HG02623 (cell line): ENCODE measurements around the gene MAGEA12.
A peak's percentile ranks its signal among the peaks of the same experiment; 100 is the strongest.
"Not testable (repeated sequence)": the region's sequence is repeated elsewhere in the genome, so short reads cannot be mapped to it uniquely, and the experiment has no call there.

Experiments
- ATAC-seq: cut with Tn5 transposase; IDR thresholded peaks from one replicate; pipeline ENCODE4 v1.9.1; 2021; ENCODE audit warnings: moderate library complexity; ENCODE audit not compliant: unreplicated experiment

Gene MAGEA12

GRCh38 chrX:152761582-152761981 lies 28.0 kb downstream of the MAGEA12 start:
- ATAC-seq: not testable (repeated sequence)

DNA sequence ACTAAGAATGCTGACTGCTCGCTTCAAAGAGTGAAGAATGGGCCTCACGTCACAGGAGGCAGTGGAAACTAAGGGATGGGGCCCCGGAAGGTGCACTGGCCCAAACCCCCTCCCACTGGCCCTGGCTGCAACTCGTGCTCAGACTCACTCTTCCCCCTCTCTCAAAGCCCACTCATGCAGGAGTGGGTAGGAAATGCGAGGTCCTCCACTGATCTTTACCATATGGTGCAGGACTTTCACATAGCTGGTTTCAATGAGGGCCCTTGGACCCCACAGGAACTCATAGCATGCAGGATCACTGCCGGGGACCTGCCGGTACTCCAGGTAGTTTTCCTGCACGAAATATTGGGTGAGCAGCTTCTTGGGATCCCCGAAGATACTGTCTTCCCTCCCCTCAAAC lies 33.0 kb downstream of the MAGEA12 start:
- not testable (repeated sequence) for ATAC-seq

GRCh38 chrX:152769549-152770289 lies 36.2 kb downstream of the MAGEA12 start, which contains the start of gene MAGEA6:
TSS of gene MAGEA6 (minus strand) at chrX:152769689. CDS start at chrX:152767650, 2,039 bp downstream.
- not testable (repeated sequence) for ATAC-seq

DNA sequence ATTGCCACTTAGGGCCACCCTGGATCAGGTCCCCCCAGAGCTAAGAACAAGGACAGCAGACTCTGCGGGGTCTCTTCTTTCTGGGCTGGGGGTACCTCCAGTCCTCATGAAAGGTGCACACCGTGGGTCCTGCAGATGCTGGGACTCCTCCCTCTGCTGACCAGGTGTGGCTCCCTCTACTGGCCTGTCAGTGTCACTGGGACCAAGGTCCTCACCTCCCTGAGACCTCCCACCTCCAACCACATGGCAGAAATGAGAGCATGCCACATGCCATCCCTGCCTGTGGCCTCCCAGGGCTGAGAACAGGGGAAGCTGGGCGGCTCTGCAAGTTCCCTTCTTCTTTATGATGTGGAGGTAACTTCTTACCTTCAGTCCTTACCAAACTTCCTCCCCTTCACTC lies 53.5 kb downstream of the MAGEA12 start:
- peak; percentile 70 for ATAC-seq
